RPMI8226 (cell line): ENCODE results near the gene PRR7.
"Not testable (repeated sequence)": the region's sequence is repeated elsewhere in the genome, so short reads cannot be mapped to it uniquely, and the experiment has no call there.

Experiments used
- DNase-seq: peaks from one replicate; pipeline ENCODE4 v3.0.0-alpha.2; 2015

The PRR7 gene

DNA sequence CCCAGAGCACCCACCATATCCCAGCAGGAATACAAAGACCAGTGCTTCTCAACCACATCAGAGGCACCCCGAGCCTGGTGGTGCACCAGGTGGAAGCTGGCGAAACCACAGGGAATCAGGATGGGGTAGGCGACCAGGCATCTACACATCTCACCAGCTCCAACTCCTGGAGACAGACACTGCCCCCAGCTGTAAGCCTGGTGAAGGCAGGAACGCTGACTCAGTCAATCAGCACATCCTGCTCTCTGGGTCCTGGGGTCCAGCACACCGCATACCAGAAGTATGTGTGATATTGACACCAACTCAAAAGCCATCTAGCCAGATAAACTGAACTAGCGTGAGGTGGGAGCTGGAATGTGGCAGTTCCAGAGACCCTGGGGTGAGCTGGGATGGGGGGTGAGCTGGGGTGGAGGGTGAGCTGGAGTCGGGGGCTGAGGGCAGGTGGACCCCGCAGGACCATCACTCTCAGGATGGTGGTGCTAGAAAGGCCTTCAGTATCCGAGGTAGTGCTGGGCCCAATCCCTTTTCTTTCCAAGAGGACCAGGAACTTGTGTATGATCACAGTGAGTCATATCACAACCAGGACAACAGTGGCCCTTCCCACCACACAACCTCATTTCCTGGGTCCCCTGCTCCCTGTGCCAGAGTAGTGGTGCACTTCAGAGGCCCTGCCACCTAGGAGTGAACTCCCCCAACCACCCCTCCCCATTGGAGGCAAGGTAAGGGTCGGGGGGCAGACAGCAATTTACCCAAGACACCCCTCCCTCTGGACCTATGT is 24.3 kb downstream of the PRR7 start:
- DNase-seq, result no peak

GRCh38 chr5:177471610-177472356 is 25.2 kb downstream of the PRR7 start:
- DNase-seq, result no peak

GRCh38 chr5:177472460-177473442 is 26.1 kb downstream of the PRR7 start:
- DNase-seq, result peak; percentile 48

DNA sequence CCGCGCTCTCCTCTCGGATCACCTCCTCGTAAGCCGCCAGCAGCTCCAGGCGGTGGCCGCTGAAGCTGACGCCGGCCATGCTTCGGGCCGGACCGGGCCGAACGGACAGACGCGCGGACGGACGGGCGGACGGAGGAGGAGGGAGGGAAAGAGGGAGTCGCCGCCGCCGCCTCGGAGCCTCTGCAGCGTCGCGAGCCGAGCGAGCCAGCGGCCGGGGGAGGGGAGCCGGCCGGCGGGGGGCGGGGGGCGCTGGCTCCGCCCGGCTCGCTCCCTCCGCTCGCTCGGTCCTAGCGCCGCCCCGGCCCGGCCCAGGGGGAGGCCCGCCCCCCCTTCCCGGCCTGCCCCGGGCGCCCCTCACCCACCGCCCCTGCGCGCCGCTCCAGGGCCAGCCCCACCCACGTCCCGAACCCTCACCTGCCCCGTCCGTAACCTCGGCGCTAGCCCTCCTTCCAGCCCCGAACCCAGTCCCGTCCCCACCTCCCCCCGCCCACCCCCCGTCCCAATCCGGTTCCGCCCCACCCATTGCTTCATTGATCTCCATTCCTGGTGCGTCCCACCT is 26.9 kb downstream of the PRR7 start, which contains the start of gene DBN1:
DBN1 (minus strand) TSS at position 192 of the 559 bp plus-strand sequence; CDS start at position 79, 113 bp downstream.
- peak; percentile 47 for DNase-seq

DNA sequence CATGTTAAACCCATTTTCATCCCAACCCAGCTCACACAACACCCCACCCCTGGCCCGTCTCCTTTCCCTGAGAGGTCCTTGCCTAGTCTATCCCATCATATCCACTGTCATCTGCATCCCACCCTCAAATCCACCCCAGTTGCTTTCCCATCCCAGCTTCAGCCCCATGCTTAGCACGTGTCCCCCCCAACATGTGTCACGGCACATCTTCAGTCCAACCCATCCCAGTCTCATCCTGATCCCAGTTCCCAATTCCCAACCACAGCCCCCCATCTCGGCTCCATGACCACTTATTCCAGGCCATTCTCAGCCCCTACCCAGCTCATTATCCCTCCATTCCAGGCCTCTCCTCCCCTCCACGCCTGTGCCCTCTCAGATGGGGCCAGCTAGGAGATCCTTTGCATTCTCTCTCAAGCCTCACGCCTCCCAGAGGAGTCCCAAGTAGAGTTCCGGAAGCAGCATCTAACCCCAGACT is 27.4 kb downstream of the PRR7 start:
- DNase-seq, result no peak

DNA sequence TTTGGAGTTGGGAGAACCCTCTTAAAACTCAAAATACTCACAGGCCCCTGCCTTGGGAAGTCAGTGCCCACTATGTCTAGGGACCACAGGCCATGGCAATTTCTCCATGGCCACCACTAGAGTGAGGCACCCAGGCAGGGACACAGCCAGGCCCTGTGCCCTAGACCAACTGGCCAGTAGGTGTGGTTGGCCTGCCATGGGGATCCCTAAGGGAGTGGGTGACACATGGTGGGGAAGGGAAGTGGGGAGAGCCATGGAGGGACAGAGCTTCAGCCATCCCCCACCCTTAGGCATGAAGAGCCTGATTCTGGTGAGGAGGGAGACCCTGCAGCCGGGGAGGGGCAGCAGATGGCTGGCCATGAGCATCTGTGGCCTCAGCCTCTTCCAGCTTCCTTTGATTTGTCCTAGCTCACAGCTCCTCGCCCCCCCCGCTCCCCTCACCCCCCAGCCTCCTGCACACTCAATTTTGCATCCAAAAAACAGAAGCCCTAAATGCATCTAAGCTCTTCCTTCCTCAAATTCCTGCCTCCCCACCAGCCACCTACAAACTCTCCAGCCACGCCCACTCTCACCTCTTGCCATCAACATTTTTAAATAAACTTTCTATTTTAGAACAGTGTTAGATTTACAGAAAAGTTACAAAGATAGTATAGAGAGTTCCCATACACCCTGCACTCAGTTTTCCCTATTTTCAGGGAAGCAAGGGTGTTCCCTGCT is 28.4 kb downstream of the PRR7 start:
- DNase-seq, result no peak

DNA sequence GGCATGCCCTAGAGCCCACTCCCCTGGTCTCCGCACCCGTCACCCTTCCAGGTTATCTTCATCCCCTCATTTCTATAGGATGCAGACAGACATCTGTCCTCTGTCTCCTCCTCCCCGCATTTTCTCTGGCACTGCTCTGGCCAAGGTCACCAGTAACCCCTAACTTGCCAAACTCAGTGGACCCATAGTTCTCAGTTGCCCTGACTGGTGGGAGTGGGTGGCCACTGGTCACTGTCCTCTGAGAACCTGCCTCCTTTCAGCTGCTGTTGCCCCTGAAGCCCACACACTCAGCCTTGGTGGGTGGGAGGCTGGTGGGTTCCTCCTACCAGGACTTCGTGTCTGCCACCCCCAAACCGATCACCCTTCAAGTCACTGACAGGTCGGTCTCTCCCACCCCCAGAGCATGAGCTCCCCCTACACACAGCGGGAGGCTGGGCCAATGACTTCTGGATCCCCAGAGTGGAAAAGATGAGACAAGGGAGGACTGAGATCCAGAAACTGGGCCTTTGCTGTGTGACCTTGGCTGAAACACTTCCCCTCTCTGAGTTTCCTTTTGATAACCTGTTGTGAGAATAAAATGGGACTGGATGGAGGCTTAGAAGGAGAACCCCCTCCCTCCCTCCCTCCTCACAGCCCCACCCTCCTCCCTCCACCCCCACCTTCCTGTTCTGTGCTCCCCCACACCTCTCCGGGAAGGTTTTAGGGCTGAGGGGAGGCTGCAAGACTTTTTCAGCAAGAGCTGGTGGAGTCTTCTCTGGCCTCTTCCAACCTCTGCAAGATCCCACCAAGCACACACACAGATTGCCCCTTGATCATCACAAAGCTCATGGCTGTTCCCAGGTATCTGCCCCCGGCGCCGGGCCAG is 29.2 kb downstream of the PRR7 start:
- DNase-seq, result no peak

DNA sequence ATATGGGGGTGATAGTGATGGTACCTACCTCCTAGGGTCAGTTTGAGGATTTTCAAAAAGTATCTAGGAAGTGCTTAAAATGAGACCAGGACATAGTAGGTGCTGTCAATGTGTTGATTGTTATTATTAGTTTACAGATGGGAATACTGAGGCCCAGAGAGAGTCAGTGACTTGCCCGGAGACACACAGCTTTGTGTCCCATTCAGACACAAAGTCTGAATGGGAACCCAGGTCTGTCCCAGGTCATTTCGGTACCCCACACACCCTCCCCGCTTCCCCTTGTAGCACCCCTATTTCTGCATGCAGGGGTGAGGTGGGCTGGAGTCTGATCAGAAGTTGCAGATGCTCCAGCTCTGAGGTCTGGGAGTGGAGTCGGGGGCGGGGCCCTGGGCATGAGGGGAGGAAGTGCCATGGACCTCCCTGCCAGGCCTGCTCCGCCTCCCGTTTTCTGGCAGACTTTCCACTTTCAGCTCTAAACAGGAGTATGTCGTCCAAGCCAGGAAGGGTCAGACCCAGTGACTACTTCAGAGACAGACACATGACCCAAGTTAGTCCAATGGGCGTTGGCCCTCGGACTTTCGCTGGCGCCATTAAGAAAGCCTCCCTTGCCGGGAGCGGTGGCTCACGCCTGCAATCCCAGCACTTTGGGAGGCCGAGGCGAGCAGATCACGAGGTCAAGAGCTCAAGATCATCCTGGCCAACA is 30.1 kb downstream of the PRR7 start:
- DNase-seq, result no peak

DNA sequence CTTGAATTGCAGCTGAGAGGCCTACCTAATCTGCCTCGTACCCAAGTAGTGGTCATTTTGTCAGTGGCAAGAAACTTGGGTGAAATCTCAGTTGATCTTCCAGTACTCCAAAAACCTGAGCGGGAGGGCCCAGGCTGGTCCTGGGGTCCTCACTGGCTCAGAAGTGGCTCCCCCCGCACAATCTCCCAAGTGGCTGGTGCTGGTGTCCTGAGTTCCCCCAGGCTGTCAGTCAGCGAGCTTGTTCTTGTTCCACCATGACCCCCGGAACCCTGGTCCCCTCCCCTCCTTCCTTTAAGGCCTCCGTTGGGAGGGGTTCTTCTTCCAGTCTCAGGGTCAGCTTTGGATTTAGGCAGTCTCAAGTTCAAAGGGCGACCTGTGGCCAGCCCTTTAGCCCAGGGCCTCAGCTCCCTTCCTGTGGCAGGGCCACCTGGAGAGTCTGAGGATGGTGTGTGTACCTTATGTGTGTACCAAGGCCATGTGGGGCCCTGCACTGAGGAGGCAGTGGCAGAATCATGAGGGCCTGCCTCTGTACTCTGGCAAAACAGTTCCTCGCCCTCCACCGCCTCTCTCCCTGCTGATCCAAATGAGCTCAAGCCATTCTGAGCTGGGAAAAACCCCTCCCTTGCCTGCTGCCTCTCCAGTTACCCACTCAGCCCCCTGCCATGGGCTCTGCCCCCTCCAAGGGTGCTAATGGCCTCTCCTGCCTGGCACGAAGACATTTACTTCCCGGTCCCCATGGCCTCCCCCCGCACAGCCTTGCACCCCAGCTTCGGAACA is 31.3 kb downstream of the PRR7 start:
- no peak for DNase-seq

DNA sequence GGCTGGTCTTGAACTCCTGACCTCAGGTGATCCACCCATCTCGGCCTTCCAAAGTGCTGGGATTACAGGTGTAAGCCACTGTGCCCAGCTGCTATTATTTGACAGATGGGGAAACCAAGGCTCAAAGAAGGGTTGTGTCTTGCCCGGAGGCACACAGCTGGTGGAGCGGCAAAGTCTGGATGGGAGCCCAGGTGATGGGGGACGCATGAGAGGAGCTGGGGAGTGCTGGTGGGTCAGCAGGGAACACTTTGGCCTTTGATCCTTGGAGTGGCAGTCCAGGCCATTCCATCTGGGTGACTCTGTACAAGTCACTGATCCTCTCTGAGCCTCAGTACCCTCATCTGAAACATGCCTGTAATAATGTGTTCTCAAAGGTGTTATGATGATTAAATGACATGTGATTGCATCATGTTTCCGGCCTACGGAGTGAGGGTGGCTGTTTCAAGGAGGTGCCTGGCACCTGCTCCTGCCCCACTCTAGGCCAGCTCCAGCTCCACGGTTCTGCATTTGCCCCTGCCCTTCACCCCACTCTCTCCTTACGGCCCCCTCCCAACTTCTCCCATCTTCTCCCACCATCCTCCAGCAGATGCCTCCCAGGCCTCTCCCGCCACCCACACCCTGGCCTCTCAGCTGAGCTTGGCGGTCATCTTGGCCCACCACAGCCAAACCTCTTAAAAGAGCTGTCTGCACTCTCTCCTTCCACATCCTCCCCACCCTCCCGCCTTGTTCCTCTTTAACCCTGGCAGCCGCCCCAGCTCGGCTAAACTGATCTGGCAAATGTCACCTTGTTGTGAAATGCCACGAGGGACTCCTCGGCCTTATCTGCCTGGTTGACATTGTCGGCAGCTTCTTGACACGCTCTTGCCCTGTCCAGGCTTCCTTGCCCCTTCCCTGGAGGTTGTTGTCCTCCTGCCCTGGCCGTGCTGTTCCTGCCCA is 32.4 kb downstream of the PRR7 start:
- DNase-seq, result peak; percentile 83

GRCh38 chr5:177479774-177480173 is 33.2 kb downstream of the PRR7 start:
- no peak for DNase-seq

DNA sequence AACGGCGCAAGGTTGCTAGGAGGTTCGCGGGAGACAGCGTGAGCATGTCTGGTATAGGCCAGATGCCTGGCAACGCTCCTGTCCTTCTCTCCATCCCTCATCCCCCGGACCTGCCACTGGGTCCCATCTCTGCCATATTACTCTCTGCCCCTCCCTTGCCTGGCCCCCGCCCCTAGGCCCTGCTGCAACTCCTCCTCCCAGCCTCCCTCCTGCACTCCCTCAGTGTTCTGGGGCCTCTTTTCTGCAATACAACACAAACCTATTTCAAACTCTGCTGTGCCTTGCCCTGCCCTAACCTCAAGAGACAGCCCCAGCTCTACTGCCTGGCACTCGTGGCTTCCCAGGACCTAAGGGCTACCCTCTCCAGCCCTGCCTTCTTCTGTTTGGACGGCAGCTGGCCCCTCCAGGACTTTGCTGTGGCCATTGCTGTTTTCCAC is 35.8 kb downstream of the PRR7 start:
- no peak for DNase-seq

- no peak for DNase-seq
These were observed 36.4 kb downstream of the PRR7 start for GRCh38 chr5:177483042-177483441.

DNA sequence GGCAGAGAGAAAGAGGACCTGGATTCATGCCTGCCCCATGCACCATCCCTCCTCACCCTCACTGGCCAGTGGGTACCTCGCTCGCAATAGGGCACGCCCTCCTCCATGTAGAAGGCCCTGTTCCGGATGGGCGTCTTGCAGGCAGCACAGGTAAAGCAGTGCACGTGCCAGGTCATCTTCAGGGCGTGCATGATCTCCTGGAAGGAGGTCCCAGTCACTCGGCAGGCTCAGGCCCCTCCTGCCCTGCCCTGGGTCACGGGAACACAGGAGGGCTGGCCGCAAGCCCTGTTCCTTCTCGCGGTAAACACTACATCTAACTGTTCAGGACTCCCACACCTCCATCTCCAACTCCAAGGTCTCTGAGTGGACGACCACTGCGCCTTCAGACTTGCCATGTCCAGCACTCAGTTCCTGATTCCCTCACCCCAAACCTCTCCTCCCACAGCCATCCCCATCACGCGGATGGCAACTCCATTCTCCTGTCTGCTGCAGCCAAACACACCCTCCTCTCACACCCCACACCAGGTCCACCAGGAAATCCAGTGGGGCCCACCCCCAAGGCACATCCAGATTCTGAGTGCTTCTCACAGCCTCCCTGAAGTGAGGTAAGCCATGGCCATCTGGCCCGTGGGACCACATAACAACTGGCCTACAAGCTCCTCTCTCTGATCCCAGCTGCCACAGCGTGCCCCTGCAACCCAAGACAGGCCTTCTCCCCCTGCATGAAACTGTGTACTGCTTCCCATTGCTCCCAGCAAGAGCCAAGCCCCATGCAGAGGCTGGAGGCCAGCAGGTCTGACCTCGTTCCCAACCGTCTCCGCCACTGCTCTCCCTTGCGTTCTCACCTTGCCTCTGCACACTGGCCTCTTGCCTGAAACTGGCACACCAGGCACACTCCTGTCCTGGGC is 37.6 kb downstream of the PRR7 start:
- no peak for DNase-seq

GRCh38 chr5:177484902-177485549 is 38.4 kb downstream of the PRR7 start:
- no peak for DNase-seq

DNA sequence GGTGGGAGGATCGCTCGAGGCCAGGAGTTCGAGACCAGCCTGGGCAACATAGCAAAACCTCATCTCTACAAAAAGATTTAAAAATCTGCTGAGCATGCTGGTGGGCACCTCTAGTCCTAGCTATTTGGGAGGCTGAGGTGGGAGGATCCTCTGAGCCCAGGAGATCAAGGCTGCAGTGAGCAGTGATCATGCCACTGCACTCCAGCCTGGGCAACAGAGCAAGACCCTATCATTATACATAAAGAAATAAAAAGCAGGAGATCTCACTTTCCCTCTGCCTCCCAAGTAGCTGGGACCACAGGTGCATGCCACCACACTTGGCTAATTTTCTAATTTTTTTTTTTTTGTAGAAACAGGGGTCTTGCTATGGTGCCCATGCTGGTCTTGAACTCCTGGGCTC is 39.1 kb downstream of the PRR7 start:
- not testable (repeated sequence) for DNase-seq
